Aorta (tissue), 5 donors: Measurements from ENCODE around the gene ZNF410. TPM values are rescaled to one million over a fixed set of nuclear protein-coding genes. Genes with fewer than 3 reads are reported as not detected.
A peak's percentile ranks its signal among the peaks of the same experiment; 100 is the strongest.
"Not testable (repeated sequence)": the region's sequence is repeated elsewhere in the genome, so short reads cannot be mapped to it uniquely, and the experiment has no call there.

Source experiments
- ATAC-seq: fragments of 200-7000 bp; cut with Tn5 transposase; one replicate; pipeline ENCODE4 v1.9.1; 2022; ENCODE audit warnings: moderate library complexity; ENCODE audit not compliant: low FRiP score
- DNase-seq, 2 donors: peaks; one replicate each; pipeline ENCODE4 v3.0.0-alpha.2; 2020
- H3K27ac ChIP-seq, 2 donors: one replicate each; pipeline ENCODE4 v1.5.1; 2013; ENCODE audit warnings: low read length in 2 of 2, mild to moderate bottlenecking in 2 of 2, moderate library complexity in 2 of 2, control low read depth in 1 of 2, inconsistent platforms in 1 of 2, low read depth in 1 of 2
- H3K27me3 ChIP-seq, 2 donors: one replicate each; pipeline ENCODE4 v1.6.1; 2013; ENCODE audit warnings: control low read depth in 1 of 2, low read length in 1 of 2, mild to moderate bottlenecking in 1 of 2, moderate library complexity in 1 of 2; ENCODE audit not compliant: insufficient read depth in 2 of 2, control insufficient read depth in 1 of 2
- H3K36me3 ChIP-seq, 2 donors: one replicate each; pipeline ENCODE4 v1.6.1; 2013; ENCODE audit warnings: control low read depth in 1 of 2, low read length in 1 of 2, mild to moderate bottlenecking in 1 of 2; ENCODE audit not compliant: insufficient read depth in 2 of 2, control insufficient read depth in 1 of 2
- H3K4me1 ChIP-seq, 2 donors: one replicate each; pipeline ENCODE4 v1.6.1; 2013; ENCODE audit warnings: low read length in 2 of 2, control low read depth in 1 of 2, mild to moderate bottlenecking in 1 of 2, moderate library complexity in 1 of 2; ENCODE audit not compliant: insufficient read depth in 2 of 2, control insufficient read depth in 1 of 2
- H3K4me3 ChIP-seq, 2 donors: one replicate each; pipeline ENCODE4 v1.5.1; 2013; ENCODE audit warnings: low read length in 2 of 2, control low read depth in 1 of 2, mild to moderate bottlenecking in 1 of 2
- H3K9me3 ChIP-seq: one replicate; pipeline ENCODE4 v1.6.1; 2013; ENCODE audit warnings: mild to moderate bottlenecking, low read length; ENCODE audit not compliant: control insufficient read depth
- WGBS, 2 donors: extraction: QIAGEN DNeasy Blood & Tissue Kit; methylation state at CpG; one replicate each; pipeline ENCODE4 v1.1.7; 2013; 5-methylcytosine and 5-hydroxymethylcytosine counted together
- intact Hi-C, 2 donors: fragments of 100-400 bp; cut with DNase I; formaldehyde crosslinking; loops; one replicate each; pipeline versions ENCODE4 v1.14.2 to v1.15.0; 2022
- polyA plus RNA-seq, 2 donors: library from polyadenylated mRNA; stranded (reverse); fragments of 200-250 nt; gene quantifications; one replicate each; pipeline ENCODE4 v1.2.3, GENCODE V29; 2013
- total RNA-seq, 2 donors: library from RNA; stranded (reverse); fragmentation: NEBNext Ultra II Directional; extraction: Animal tissue kit (Norgen Biotek cat#: 25700); gene quantifications; one replicate each; pipeline ENCODE4 v1.2.1, GENCODE V29; 2021
- donor health status: healthy with polysubstance abuse.
- donor health status: Bipolar disorder and iron deficiency.
- donor health status: DM: no; HTN: no; CAD: no.
- donor health status: DM: no; HTN: no; CAD: no.
- donor health status: DM: yes; HTN: yes; CAD: no.

ZNF410 gene
- total and polyA plus RNA-seq, 4 donors, result 30.1 to 45.7 (median 36.7) TPM

DNA sequence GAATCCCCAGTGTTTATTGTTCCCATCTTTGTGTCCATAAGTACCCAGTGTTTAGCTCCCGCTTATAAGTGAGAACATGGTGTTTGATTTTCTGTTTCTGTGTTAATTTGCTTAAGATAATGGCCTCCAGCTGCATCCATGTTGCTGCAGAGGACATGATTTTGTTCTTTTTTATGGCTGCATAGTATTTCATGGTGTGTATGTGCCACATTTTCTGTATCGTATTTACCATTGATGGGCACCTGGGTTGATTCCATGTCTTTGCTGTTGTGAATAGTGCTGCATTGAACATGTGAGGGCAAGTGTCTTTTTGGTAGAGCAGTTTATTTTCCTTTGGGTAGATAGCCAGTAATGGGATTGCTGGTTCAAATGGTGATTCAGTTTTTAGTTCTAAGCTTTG lies 32.8 kb downstream of the ZNF410 start:
- H3K27me3 ChIP-seq, ATAC-seq: not testable (repeated sequence)

DNA sequence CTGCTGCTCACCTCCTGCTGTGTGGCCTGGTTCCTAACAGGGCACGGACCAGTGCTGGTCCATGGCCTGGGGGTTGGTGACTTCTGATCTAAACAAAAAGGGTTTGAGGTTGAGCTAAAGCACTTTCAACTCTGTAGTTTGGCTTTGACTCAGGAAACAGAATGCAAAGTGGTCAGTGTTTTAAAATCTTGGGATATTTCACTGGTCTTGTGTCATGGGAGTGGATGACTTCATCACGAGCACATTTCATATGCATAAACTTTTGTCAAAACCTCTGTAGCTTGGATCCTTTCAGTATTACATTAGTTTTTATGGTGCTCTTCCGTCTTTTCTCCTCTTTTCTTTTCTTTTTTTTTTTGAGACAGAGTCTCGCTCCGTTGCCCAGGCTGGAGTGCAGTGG lies 37.7 kb downstream of the ZNF410 start:
- intact Hi-C loops, result no loop called here
- Histone ChIP-seq H3K36me3 (peaks cover 4 to 19% of the 10 kb centered on the region in 2 donors), H3K27ac (no peak overlapping the region), H3K9me3 (no peaks in the 10 kb centered on the region), H3K4me3 (no peak overlapping the region), H3K27me3 (no peaks in the 10 kb centered on the region), H3K4me1 (no peaks in the 10 kb centered on the region)
- no peak for DNase-seq
- 78 to 83% methylated on average over 5 of the region's 5 CpGs for WGBS, 2 donors
- ATAC-seq, result no peak

More for the DNA sequence above, 32.8 kb downstream of the ZNF410 start:
- H3K4me3 ChIP-seq, H3K4me1 ChIP-seq, H3K9me3 ChIP-seq, DNase-seq, intact Hi-C loops, H3K27ac ChIP-seq: not testable (repeated sequence)
- peaks cover 4 to 13% of the 10 kb centered on the region in 2 donors for H3K36me3 ChIP-seq
- 98% methylated on average over 2 of the region's 2 CpGs for WGBS, 2 donors

DNA sequence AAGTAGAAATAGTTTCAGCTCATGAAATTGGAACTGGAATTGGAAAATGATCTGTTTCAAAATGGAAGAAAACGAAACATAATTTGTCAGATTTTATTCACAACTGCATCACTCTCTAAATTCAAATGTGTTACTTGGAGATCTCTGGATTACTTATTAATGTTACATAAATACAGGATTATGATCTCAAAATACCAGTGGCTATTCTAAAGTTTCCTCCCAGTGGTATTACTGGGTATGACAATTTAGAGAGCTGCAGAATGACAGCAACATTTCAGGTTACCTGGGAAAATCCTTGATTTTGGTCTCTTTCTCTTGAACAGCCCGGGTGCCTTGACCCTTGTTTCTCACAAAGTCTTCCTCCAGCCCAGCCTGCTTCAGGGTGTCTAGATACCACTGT lies 49.0 kb downstream of the ZNF410 start:
- H3K4me1 ChIP-seq, result no peaks in the 10 kb centered on the region
- DNase-seq (no peak), ATAC-seq (no peak)
- no peak overlapping the region for H3K27ac ChIP-seq
- 81% methylated on average over 2 of the region's 2 CpGs for WGBS, 2 donors
- H3K4me3 ChIP-seq, result no peak overlapping the region
- intact Hi-C loops, result no loop called here
- no peaks in the 10 kb centered on the region for H3K27me3 ChIP-seq
- H3K36me3 ChIP-seq, result peaks cover 4 to 10% of the 10 kb centered on the region in 2 donors
- no peaks in the 10 kb centered on the region for H3K9me3 ChIP-seq

DNA sequence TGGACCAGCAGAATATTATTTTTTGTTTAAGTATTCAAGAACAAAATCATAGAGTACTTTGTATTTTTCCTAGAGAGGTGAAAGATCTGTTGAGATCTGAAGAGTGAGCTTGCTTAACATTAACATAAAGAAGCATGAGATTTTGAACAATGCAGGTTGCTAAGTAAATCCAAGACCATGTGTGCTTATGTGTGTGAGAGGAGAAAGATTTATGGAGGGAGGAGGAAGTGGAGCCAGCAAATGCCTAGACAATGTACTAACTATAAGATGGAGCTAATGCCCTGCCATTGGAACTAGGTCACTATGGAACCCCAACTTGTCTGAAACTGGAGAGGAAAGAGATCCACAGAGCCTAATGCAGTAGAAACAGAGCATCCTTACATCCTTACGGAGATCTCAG lies 49.9 kb downstream of the ZNF410 start:
- DNase-seq, result no peak
- intact Hi-C loops, result no loop called here
- Histone ChIP-seq H3K4me1 (no peaks in the 10 kb centered on the region), H3K36me3 (peaks cover 4 to 7% of the 10 kb centered on the region in 2 donors), H3K27me3 (no peaks in the 10 kb centered on the region), H3K27ac (no peak overlapping the region), H3K4me3 (no peak overlapping the region), H3K9me3 (no peaks in the 10 kb centered on the region)
- 77 to 84% methylated on average over 1 of the region's 1 CpG for WGBS, 2 donors
- no peak for ATAC-seq

DNA sequence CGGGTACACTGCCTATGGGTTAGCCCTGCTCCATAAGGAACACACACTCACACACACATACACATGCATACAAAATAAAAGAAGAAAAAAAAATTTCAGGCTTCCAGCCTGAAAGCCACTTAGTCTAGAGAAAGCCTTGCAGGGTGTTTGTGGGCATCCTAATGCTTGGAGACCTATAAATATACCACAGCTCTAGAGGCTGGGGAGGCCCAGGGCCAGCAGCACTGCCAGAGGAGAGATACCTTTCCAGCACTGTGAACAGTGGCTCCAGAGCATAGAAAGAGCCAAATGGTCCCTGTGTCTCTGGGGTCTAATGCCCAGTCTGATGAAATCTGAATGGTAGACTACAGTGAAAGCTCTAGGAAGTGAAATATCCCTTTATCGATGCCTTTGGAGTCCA lies 50.4 kb downstream of the ZNF410 start:
- H3K36me3 ChIP-seq, result peaks cover 4% of the 10 kb centered on the region in 2 donors
- no peaks in the 10 kb centered on the region for H3K9me3 ChIP-seq
- DNase-seq (no peak), ATAC-seq (no peak)
- H3K4me1 ChIP-seq, result no peaks in the 10 kb centered on the region
- no peak overlapping the region for H3K27ac ChIP-seq
- 92 to 94% methylated on average over 2 of the region's 2 CpGs for WGBS, 2 donors
- no peak overlapping the region for H3K4me3 ChIP-seq
- intact Hi-C loops, result no loop called here
- H3K27me3 ChIP-seq, result no peaks in the 10 kb centered on the region

DNA sequence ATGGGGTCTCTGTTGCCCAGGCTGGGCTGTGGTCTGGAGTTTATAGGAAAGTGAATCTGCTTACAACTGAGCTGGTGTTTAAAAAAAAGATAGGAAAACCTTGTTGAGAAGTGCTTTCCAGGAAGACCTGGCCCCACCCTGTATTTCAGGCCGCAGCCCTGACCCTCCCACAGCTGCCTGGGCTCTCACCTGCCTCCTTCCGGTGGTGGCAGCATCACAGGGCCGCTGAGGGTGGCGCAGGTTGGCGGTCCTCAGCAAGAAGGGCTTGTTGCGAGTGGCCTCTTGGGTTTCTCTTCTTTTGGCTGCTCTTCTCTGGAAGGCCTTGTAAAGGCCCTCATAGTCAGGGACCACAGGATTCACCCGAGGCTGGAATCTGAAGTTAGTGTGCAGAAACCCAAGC lies 55.5 kb downstream of the ZNF410 start:
- DNase-seq (no peak), ATAC-seq (no peak)
- Histone ChIP-seq H3K9me3 (no peaks in the 10 kb centered on the region), H3K27me3 (no peaks in the 10 kb centered on the region), H3K4me3 (no peak overlapping the region), H3K27ac (no peak overlapping the region), H3K4me1 (no peaks in the 10 kb centered on the region), H3K36me3 (peaks cover 3 to 4% of the 10 kb centered on the region in 2 donors)
- 90 to 91% methylated on average over 7 of the region's 7 CpGs for WGBS, 2 donors
- intact Hi-C loops, result loop anchor here in 1 of 2 donors (10.0 kb wide), 1 partner anchor 297 kb away; the partner anchor contains the start of gene DNAL1

DNA sequence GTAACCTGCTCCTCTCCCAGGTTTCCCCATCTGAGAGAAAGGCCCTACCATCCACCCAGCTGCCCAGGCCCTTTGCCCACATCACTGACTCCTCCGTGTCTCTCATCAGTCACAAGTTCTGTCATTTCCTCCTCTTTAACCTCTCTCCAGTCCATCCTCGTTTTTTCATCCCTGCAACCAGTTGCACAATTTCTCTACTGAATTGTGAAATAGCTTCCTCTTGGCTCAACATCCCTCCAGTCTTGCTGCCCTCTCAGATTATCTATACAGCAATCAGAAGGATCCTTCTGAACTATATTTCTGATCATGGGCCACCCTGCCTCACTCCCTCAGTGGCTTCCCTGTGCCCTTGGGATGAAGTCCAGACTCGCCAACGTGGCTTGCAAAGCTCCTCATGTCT lies 56.4 kb downstream of the ZNF410 start:
- no peak overlapping the region for H3K27ac ChIP-seq
- H3K4me1 ChIP-seq, result no peaks in the 10 kb centered on the region
- intact Hi-C loops, result loop anchor here in 1 of 2 donors (10.0 kb wide), 1 partner anchor 298 kb away; the partner anchor contains the start of gene DNAL1
- WGBS, 2 donors, result 64 to 76% methylated on average over 4 of the region's 4 CpGs
- H3K27me3 ChIP-seq, result no peaks in the 10 kb centered on the region
- DNase-seq (no peak), ATAC-seq (peak; percentile 75)
- H3K9me3 ChIP-seq, result no peaks in the 10 kb centered on the region
- H3K4me3 ChIP-seq, result no peak overlapping the region
- H3K36me3 ChIP-seq, result peaks cover 0 to 3% of the 10 kb centered on the region in 2 donors

DNA sequence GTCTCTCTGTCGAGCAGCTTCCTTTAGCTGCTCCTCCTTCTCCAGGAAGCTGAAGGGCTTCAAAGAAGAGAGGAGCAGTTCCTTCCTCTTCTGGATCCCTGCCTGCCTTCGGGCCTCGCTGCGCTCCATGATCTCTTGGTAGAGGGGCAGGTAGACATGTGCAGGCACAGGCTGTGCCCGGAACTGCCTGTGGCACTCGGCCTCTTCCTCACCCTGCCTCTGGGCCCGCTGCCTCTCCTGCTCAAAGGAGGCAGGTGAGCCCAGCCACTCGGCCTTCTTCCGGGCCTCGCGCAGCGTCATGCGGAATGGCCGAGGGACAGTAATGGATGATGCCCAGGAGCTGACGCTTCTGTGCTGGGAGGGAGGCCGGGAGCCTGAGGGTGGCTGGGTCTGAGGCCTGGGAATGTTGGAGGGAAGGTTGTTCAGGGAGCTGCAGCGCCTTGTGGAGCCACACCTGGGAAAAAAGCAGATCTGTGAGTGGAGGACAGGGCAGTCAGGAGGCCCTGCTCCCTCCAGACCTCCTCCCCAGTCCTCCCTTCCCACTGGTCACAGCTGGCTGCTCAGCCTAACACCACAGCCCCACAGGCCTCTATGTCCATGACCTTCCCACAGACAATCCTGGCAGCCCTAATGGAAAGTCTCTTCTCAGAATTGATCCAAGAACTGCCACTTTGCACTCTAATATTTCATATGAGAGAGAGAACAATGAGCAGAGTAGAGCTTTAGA lies 57.9 kb downstream of the ZNF410 start:
- Histone ChIP-seq H3K4me1 (no peaks in the 10 kb centered on the region), H3K4me3 (no peak overlapping the region), H3K27ac (no peak overlapping the region), H3K27me3 (no peaks in the 10 kb centered on the region), H3K9me3 (no peaks in the 10 kb centered on the region), H3K36me3 (peaks cover 0 to 3% of the 10 kb centered on the region in 2 donors)
- DNase-seq (no peak), ATAC-seq (no peak)
- intact Hi-C loops, result loop anchor here in 1 of 2 donors (10.0 kb wide), 1 partner anchor 300 kb away; the partner anchor contains the start of gene DNAL1
- WGBS, 2 donors, result 91 to 92% methylated on average over 17 of the region's 17 CpGs

DNA sequence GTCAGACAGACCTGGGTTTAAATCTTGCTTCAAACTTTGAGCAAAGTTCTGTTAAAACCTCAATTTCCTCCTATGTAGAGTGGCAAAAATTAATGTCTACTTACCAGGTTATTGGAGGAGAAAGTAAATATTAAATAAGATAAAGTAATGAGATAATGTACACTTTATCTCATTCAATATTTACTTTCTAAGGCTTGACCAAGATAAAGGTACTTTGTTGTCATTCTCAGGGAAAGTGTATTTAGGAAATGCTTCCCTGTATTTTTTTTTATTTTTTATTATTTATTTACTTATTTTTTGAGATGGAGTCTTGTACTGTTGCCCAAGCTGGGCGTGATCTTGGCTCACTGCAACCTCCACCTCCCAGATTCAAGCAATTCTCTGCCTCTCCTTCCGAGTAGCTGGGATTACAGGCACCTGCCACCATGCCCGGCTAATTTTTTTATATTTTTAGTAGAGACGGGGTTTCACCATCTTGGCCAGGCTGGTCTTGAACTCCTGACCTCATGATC lies 58.6 kb downstream of the ZNF410 start:
- Histone ChIP-seq H3K27ac (no peak overlapping the region), H3K27me3 (no peaks in the 10 kb centered on the region), H3K36me3 (peaks cover 0 to 3% of the 10 kb centered on the region in 2 donors), H3K4me3 (no peak overlapping the region), H3K4me1 (no peaks in the 10 kb centered on the region), H3K9me3 (no peaks in the 10 kb centered on the region)
- ATAC-seq, result no peak
- no peak for DNase-seq
- 66 to 79% methylated on average over 4 of the region's 4 CpGs for WGBS, 2 donors
- intact Hi-C loops, result loop anchor here in 1 of 2 donors (10.0 kb wide), 1 partner anchor 300 kb away; the partner anchor contains the start of gene DNAL1
